HG03097 (cell line): ENCODE data around the gene BRD9.
"Not testable (repeated sequence)": the region's sequence is repeated elsewhere in the genome, so short reads cannot be mapped to it uniquely, and the experiment has no call there.

ENCODE experiments used
- ATAC-seq: cut with Tn5 transposase; IDR thresholded peaks from one replicate; pipeline ENCODE4 v1.9.1; 2021; ENCODE audit not compliant: unreplicated experiment, low FRiP score

The BRD9 gene

GRCh38 chr5:847736-848135 lies 44.9 kb downstream of the BRD9 start:
- not testable (repeated sequence) for ATAC-seq

GRCh38 chr5:847212-847611 lies 45.4 kb downstream of the BRD9 start:
- not testable (repeated sequence) for ATAC-seq

GRCh38 chr5:846602-847091 lies 46.0 kb downstream of the BRD9 start:
- not testable (repeated sequence) for ATAC-seq

- not testable (repeated sequence) for ATAC-seq
Observed at GRCh38 chr5:845676-846601, 46.7 kb downstream of the BRD9 start.

GRCh38 chr5:845031-845675 lies 47.4 kb downstream of the BRD9 start:
- not testable (repeated sequence) for ATAC-seq

GRCh38 chr5:844426-844825 lies 48.2 kb downstream of the BRD9 start:
- ATAC-seq, result not testable (repeated sequence)

- not testable (repeated sequence) for ATAC-seq
Observed at GRCh38 chr5:843926-844325, 48.7 kb downstream of the BRD9 start.

- not testable (repeated sequence) for ATAC-seq
Observed at GRCh38 chr5:843371-843770, 49.2 kb downstream of the BRD9 start.

GRCh38 chr5:842402-843221 lies 50.0 kb downstream of the BRD9 start:
- not testable (repeated sequence) for ATAC-seq

- ATAC-seq, result not testable (repeated sequence)
Observed at GRCh38 chr5:841531-842401, 50.8 kb downstream of the BRD9 start.

GRCh38 chr5:840974-841435 lies 51.6 kb downstream of the BRD9 start:
- ATAC-seq, result not testable (repeated sequence)

- ATAC-seq, result not testable (repeated sequence)
Observed at GRCh38 chr5:840118-840973, 52.3 kb downstream of the BRD9 start.

GRCh38 chr5:838431-838851 lies 54.2 kb downstream of the BRD9 start:
- ATAC-seq, result not testable (repeated sequence)

- ATAC-seq, result not testable (repeated sequence)
Observed at GRCh38 chr5:837621-838121, 54.9 kb downstream of the BRD9 start.

GRCh38 chr5:835933-836612 lies 56.5 kb downstream of the BRD9 start:
- not testable (repeated sequence) for ATAC-seq

- ATAC-seq, result not testable (repeated sequence)
Observed at GRCh38 chr5:834013-834412, 58.6 kb downstream of the BRD9 start.

- ATAC-seq, result not testable (repeated sequence)
Observed at GRCh38 chr5:828194-828593, 64.4 kb downstream of the BRD9 start.

GRCh38 chr5:825544-825943 lies 67.1 kb downstream of the BRD9 start:
- not testable (repeated sequence) for ATAC-seq
